Measurements from ENCODE around the gene SHH. TPM values are rescaled to one million over a fixed set of nuclear protein-coding genes. Genes with fewer than 3 reads are reported as not detected.
A peak's percentile ranks its signal among the peaks of the same experiment; 100 is the strongest.

The SHH gene
- total RNA-seq, 2 donors from 2014 or later, result 0.32 to 1.2 TPM

- no peaks in the 10 kb centered on the region for H3K4me1 ChIP-seq (replicated peaks)
- H3K27me3 ChIP-seq (replicated peaks; ENCODE audit: insufficient read depth), result peaks cover 4% of the 10 kb centered on the region
- H3K36me3 ChIP-seq, result no peaks in the 10 kb centered on the region
- H3K27ac ChIP-seq, result no peak overlapping the region
- 82% methylated on average over 17 of the region's 17 CpGs for WGBS
- TF ChIP-seq CTCF (IDR thresholded peaks at IDR 0.05), result no peak
- TF ChIP-seq POLR2AphosphoS5 (IDR thresholded peaks at IDR 0.05), result no peak
- TF ChIP-seq POLR2A (IDR thresholded peaks at IDR 0.05), result no peak
- H3K9me3 ChIP-seq, result no peaks in the 10 kb centered on the region
- H3K4me3 ChIP-seq, result no peak overlapping the region
- intact Hi-C loops (cut with DNase I), result no loop called here
- DNase-seq (ENCODE audit: low spot score), result no peak
Observed at GRCh38 chr7:155829796-155830470, 17.7 kb upstream of the SHH start.

GRCh38 chr7:155825336-155825735 lies 13.1 kb upstream of the SHH start:
- Histone ChIP-seq H3K9me3 (no peaks in the 10 kb centered on the region), H3K27me3 (replicated peaks; ENCODE audit: insufficient read depth) (no peaks in the 10 kb centered on the region), H3K36me3 (no peaks in the 10 kb centered on the region), H3K4me3 (no peak overlapping the region), H3K27ac (no peak overlapping the region), H3K4me1 (replicated peaks) (no peaks in the 10 kb centered on the region)
- no peak for DNase-seq (ENCODE audit: low spot score)
- intact Hi-C loops (cut with DNase I), result no loop called here
- no peak for TF ChIP-seq POLR2AphosphoS5 (IDR thresholded peaks at IDR 0.05)
- no peak for TF ChIP-seq POLR2A (IDR thresholded peaks at IDR 0.05)
- TF ChIP-seq CTCF (IDR thresholded peaks at IDR 0.05), result no peak
- WGBS, result 78% methylated on average over 3 of the region's 3 CpGs

DNA sequence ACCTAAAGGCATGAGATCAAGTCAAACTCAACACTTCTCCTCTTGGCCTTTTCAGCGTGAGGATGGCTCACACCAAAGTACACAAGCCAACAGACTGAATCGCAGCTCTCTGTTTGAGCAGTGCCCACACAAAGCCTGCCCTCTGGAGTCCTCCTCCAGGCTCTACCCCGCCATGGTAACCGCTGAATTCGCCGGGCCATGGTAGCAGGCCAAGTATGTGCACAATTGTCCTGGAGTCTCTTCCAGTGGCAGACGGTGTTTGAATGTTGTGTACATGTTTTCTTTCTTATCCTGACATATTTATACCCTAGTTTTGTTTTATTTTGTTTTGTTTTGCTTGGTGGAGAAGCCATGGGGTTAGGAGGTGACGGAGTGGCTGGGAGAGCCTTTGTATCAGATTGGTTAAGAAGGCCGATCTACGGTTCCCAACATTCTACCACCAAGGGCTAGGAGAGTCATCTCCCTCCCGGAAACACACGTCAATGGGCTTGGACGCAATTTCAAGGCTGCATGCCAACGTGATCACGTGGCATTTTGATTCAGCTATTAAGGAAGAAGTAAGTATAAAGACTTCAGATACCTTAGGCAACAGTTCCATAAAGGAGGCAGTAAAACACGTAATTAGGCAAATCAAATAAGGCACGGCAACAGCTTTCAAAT lies 12.1 kb upstream of the SHH start:
- DNase-seq (ENCODE audit: low spot score), result peak; percentile 60
- intact Hi-C loops (cut with DNase I), result no loop called here
- Histone ChIP-seq H3K4me1 (replicated peaks) (no peaks in the 10 kb centered on the region), H3K4me3 (no peak overlapping the region), H3K9me3 (no peaks in the 10 kb centered on the region), H3K27ac (no peak overlapping the region), H3K27me3 (replicated peaks; ENCODE audit: insufficient read depth) (no peaks in the 10 kb centered on the region), H3K36me3 (no peaks in the 10 kb centered on the region)
- TF ChIP-seq POLR2AphosphoS5 (IDR thresholded peaks at IDR 0.05) (peak; percentile 64), POLR2A (IDR thresholded peaks at IDR 0.05) (peak; percentile 26), CTCF (IDR thresholded peaks at IDR 0.05) (no peak)
- 59% methylated on average over 17 of the region's 17 CpGs for WGBS

DNA sequence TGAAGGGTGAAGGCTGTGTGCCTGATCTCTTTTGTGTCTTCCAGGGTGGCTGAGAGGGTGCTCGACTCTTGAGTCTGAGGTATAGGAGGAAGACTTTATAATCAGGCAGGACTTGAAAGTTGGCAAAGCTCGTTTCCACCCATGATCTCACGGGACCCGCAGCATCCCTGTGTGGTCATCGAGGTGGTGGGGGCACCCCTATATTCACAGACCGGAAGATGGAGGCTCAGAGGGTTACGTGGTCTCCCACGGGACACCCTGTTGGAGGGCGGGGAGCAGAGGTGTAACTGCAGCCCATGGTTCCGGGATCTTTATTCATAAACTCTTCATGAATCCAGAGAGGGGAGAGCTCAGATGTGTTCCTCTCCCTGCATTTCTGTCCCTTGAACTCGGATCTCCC lies 9.6 kb upstream of the SHH start:
- Histone ChIP-seq H3K27me3 (replicated peaks; ENCODE audit: insufficient read depth) (peaks cover 2% of the 10 kb centered on the region), H3K4me1 (replicated peaks) (no peaks in the 10 kb centered on the region), H3K9me3 (no peaks in the 10 kb centered on the region), H3K4me3 (no peak overlapping the region), H3K27ac (no peak overlapping the region), H3K36me3 (no peaks in the 10 kb centered on the region)
- 89% methylated on average over 11 of the region's 11 CpGs for WGBS
- DNase-seq (ENCODE audit: low spot score), result no peak
- intact Hi-C loops (cut with DNase I), result no loop called here
- TF ChIP-seq POLR2A (IDR thresholded peaks at IDR 0.05) (no peak), CTCF (IDR thresholded peaks at IDR 0.05) (no peak), POLR2AphosphoS5 (IDR thresholded peaks at IDR 0.05) (no peak)

DNA sequence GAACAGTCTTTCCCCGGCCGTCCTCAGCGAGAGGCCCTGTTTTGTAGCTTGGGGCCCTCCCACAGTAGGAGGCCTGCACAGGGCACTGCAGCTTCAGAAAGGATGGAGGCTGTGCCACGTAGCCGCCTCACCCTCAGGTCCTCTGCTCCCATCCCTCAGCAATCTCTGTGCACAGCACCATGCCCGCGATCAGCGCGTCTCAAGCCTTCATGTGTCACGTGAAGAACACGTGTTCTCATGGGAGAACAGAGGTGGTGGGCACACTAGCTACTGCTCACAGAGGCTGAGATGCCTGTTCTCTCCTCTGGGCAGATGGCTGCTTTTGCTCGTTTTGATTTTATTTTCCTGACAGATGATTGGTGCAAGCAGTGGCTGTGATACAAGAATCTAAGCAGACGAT lies 8.5 kb upstream of the SHH start:
- intact Hi-C loops (cut with DNase I), result no loop called here
- WGBS, result 90% methylated on average over 13 of the region's 13 CpGs

More for the DNA sequence above, 8.5 kb upstream of the SHH start:
- H3K4me3 ChIP-seq, result no peak overlapping the region
- DNase-seq (ENCODE audit: low spot score), result no peak
- H3K27me3 ChIP-seq (replicated peaks; ENCODE audit: insufficient read depth), result peaks cover 2% of the 10 kb centered on the region
- H3K9me3 ChIP-seq, result no peaks in the 10 kb centered on the region
- no peaks in the 10 kb centered on the region for H3K36me3 ChIP-seq
- no peak for TF ChIP-seq POLR2AphosphoS5 (IDR thresholded peaks at IDR 0.05)
- TF ChIP-seq POLR2A (IDR thresholded peaks at IDR 0.05), result no peak
- no peak for TF ChIP-seq CTCF (IDR thresholded peaks at IDR 0.05)
- H3K27ac ChIP-seq, result no peak overlapping the region
- H3K4me1 ChIP-seq (replicated peaks), result no peaks in the 10 kb centered on the region

Data from prostate gland (tissue), 2 donors.